Measurements from ENCODE around the gene IGSF3. TPM values are rescaled to one million over a fixed set of nuclear protein-coding genes. Genes with fewer than 3 reads are reported as not detected.
"Not testable (repeated sequence)": the region's sequence is repeated elsewhere in the genome, so short reads cannot be mapped to it uniquely, and the experiment has no call there.

Gene IGSF3
- total and polyA plus RNA-seq, 2 of the 8 experiments (the other 6 are each of a cell fraction or from before 2014, with no cell fraction given): 30.0 to 32.2 TPM

DNA sequence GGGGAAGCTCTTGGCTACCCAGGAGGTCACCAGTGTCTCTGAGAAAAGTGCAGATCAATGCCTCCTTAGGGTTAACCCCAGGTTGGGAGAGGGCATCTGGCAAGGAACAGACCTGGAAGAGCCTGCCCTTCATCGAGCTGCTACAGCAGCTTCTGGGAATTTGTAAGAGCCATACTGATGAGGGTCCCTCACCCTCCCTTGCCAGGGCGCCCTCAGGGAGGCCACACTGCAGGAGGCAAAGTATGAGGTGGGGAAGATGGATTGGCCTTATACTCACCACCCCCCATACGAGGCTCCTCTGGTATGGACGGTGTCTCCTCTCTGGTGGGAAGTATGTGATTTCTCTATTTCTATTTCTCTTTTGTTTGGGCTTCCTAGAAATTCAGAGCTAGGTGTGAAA, 13.2 kb downstream of the IGSF3 start (continued):
- TF ChIP-seq TAF7 (optimal IDR thresholded peaks at IDR 0.05; ENCODE audit: borderline replicate concordance, low read depth, low read length) (no peak), KDM4A (IDR thresholded peaks at IDR 0.05; ENCODE audit: low read depth, low read length, severe bottlenecking) (no peak), TCF12 (IDR thresholded peaks at IDR 0.05; ENCODE audit: low read depth, low read length) (no peak), EZH2 (IDR thresholded peaks at IDR 0.05; ENCODE audit: low read depth, low read length, severe bottlenecking) (no peak), NRF1 (IDR thresholded peaks at IDR 0.05; ENCODE audit: low read depth, low read length) (no peak)

DNA sequence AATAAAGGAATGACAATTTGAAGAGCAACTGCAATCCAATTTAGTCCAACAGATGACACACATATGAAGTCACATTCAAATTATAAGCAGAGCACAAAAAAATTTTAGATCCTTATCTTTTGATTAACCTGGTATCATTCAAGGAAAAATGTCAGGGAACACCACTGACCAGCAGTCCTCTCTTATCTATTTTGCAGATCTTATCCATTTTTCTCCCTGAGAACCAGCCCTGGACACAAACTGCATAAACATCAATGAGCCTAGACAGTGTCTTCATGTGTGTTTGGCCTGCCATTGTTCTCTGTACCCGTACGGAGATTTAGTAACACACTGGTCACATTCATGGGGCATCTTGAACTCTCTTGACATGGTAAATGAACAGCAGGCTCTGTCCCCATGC, 14.9 kb downstream of the IGSF3 start:
- 93% methylated on average over 2 of the region's 2 CpGs; no CpG with 5 or more reads in 1 of the 2 experiments for WGBS, 2 experiments (ENCODE audit: extremely low coverage in 1 of 2, insufficient coverage in 1 of 2, insufficient read length in 1 of 2, insufficient replicate concordance in 2 of 2, low coverage in 1 of 2, low lambda C conversion rate in 2 of 2, missing lambda C conversion rate in 1 of 2)
- CTCF ChIA-PET (ENCODE audit: partially characterized antibody): interaction anchor here (2.1 kb wide), 1 partner anchor 73 kb away, joined by 5 read pairs; no protein-coding TSS in a partner anchor
- DNase-seq (ENCODE audit: low read depth in 1 of 2, low spot score in 2 of 2); H3K23me2 ChIP-seq (ENCODE audit: low read depth, low read length); FAIRE-seq; H2AK5ac ChIP-seq (ENCODE audit: low read depth, low read length); H2BK20ac ChIP-seq (ENCODE audit: low read length); H2BK5ac ChIP-seq (ENCODE audit: low read depth, low read length); POLR2A ChIA-PET (ENCODE audit: partially characterized antibody); H4K91ac ChIP-seq (replicated peaks; ENCODE audit: insufficient read length, low read length); H3K27me3 ChIP-seq (replicated peaks in 1 of 4; ENCODE audit: control insufficient read depth in 3 of 4, extremely low read depth in 1 of 4, insufficient read depth in 3 of 4, low read length in 3 of 4); H3K36me3 ChIP-seq (ENCODE audit: control insufficient read depth in 2 of 4, insufficient read depth in 4 of 4, low read length in 3 of 4); H3K14ac ChIP-seq (ENCODE audit: insufficient read length); H3K9ac ChIP-seq (replicated peaks in 1 of 4; ENCODE audit: extremely low read depth in 1 of 4, low read depth in 3 of 4, low read length in 3 of 4); H3K56ac ChIP-seq (replicated peaks; ENCODE audit: insufficient read length, low read depth, low read length); H2BK12ac ChIP-seq (ENCODE audit: low read depth, low read length); H3K23ac ChIP-seq (ENCODE audit: insufficient read length); H3K4ac ChIP-seq (replicated peaks; ENCODE audit: insufficient read length, low read depth, low read length); H4K5ac ChIP-seq (ENCODE audit: insufficient read length, low read depth, low read length); H3K18ac ChIP-seq (ENCODE audit: extremely low read depth, low read length); H4K8ac ChIP-seq (ENCODE audit: extremely low read depth, insufficient read depth, low read length); H2AFZ ChIP-seq (ENCODE audit: low read length); H3K9me3 ChIP-seq (ENCODE audit: insufficient read depth in 2 of 2, low read depth in 1 of 2, low read length in 1 of 2); H2BK120ac ChIP-seq (replicated peaks; ENCODE audit: low read depth, low read length); H3K4me2 ChIP-seq (ENCODE audit: insufficient read depth in 1 of 2, low read depth in 2 of 2, low read length in 2 of 2); H3K79me1 ChIP-seq (ENCODE audit: low read depth, low read length); H3K4me1 ChIP-seq (replicated peaks in 1 of 4; ENCODE audit: control insufficient read depth in 3 of 4, insufficient read depth in 4 of 4, low read length in 3 of 4); H4K20me1 ChIP-seq (replicated peaks in 1 of 2; ENCODE audit: control insufficient read depth in 1 of 2, insufficient read depth in 2 of 2, low read length in 2 of 2); H3K27ac ChIP-seq (ENCODE audit: low read depth, low read length); H3K4me3 ChIP-seq (ENCODE audit: extremely low read depth in 1 of 4, insufficient read depth in 2 of 4, low read depth in 3 of 4, low read length in 4 of 4); H2BK15ac ChIP-seq (ENCODE audit: low read length): not testable (repeated sequence)
- peaks cover 0 to 16% of the 10 kb centered on the region in 2 experiments; a peak in 2 of 4 replicates for H3K79me2 ChIP-seq (ENCODE audit: control insufficient read depth in 1 of 2, insufficient read depth in 2 of 2, low read length in 2 of 2)

Data from H1 (cell line).